Renal cortical epithelial cell (primary cell): Measurements from ENCODE around the gene LEKR1. TPM values are rescaled to one million over a fixed set of nuclear protein-coding genes. Genes with fewer than 3 reads are reported as not detected.
"Not testable (repeated sequence)": the region's sequence is repeated elsewhere in the genome, so short reads cannot be mapped to it uniquely, and the experiment has no call there.

ENCODE experiments used
- DNase-seq: peaks from one replicate; pipeline ENCODE4 v3.0.0-alpha.2; 2011; ENCODE audit warnings: low read depth
- total RNA-seq: library from RNA; depleted of rRNA; stranded (reverse); fragments of >200 nt; gene quantifications from 2 replicates; pipeline ENCODE4 v1.2.3, GENCODE V29; 2014

LEKR1 gene
- total RNA-seq, 1 donor from 2014 or later, result 1.4 TPM

GRCh38 chr3:156836701-156837100 is 10.5 kb downstream of the LEKR1 start:
- DNase-seq, result no peak

GRCh38 chr3:156837115-156837514 is 11.0 kb downstream of the LEKR1 start:
- no peak for DNase-seq

GRCh38 chr3:156838035-156838434 is 11.9 kb downstream of the LEKR1 start:
- no peak for DNase-seq

DNA sequence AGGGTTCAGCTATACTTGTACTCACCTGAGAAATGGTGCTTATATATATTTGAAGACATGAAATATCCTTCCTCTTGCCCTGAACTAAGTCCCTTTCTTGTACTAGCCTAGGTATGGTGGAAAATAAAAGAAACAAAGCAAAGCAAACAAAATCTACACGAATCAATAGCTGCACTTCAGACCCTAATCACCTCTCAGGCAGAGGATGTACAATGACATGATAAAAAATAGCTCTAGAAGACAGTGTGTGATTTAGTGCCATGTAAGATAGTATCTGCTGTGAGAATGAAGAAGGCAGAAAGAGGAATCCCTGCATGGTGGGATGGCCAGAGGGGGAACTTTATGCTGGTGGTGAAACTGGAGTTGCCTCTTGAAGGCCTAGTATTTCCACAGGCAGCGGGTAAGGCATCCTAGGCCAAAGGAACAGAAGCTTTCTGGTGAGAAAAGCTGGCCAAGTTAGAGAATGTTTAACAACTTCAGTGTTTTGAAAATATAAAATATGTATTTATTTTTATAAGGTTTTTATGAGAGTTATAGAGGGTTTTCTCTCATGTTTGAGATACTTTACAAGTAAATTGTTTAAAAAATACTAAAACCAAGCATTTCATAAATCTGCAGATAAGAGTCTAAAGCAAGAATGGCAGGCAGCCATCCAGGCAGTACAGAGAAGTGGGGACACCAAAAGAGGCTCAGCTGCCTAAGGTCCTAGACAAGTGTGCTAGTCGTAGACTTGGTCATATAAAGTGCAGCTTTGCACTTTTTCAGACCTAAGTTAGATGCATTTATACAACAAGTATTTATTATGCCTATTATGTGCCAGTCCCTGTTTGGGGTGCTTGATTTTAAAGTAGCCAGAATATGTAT is 14.9 kb downstream of the LEKR1 start:
- no peak for DNase-seq

DNA sequence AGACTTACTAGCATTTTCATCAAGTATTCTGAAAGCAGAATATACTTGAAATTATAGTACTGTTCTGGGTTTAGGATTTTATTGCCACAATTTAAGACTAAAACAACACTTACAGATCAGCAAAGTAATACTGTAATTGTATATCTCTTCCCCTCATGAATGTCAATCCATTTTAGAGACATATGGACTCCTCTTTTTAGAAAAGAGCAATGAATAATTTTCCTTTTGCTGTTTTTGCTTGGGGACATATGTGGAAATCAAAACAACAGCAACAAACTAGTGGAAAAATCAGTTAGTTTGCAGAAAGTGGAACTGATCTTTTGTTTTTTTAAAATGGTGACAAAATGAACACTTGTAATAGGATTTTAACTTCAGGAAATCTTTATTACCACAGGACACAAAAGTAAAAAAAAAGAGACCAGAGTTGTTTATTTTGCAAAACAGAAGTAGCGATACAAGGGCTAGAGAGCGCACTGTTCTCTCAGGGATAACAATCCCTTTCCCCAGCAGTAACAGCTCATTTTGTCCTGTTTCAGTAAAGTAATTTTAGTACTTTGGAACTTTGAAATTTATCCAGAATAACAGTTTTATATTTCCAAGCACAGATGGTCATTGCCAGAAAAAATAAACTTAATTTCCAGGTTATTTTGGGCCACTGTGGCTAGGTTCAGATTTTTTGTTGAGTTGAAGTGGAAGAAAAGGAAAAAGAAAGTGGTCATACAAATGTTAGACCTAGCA is 17.1 kb downstream of the LEKR1 start:
- DNase-seq, result no peak

GRCh38 chr3:156847752-156848448 is 21.7 kb downstream of the LEKR1 start:
- no peak for DNase-seq

DNA sequence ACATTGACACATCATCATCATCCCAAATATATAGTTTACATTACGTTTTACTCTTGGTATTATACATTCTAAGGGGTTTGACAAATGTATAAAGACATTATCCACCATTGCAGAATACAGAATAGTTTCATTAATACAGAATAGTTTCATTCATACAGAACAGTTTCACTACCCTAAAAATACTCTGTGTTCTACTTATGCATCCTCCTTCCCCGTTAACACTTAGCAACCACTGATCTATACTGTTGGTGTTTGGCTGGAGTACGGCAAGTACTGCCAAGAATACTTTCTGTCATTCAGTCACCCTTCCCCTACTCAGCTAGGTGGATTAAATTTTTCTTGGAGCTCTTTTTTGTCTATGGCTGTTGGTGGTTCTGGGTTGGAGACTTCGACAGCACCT is 33.4 kb downstream of the LEKR1 start:
- no peak for DNase-seq

DNA sequence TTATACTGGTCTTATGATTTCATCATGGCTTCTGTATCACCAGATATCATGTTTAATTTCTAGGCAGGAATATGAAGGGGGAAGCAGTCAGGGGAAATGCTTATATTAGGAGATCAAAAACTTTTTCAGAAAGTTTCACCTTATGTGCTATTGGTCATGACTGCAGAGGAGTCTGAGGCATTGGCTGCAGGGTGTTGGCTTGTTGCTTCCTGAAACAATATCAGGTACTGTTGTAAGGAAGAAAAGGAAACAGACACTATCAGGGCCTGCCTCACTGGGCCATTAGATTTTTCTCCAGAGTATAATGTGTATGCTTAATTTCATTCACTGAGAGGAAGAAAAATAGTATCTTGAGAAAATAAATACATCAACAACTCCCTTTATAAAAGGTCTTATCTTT is 34.7 kb downstream of the LEKR1 start:
- DNase-seq, result no peak

- DNase-seq, result peak; percentile 6
Observed at GRCh38 chr3:156862338-156862737, 36.2 kb downstream of the LEKR1 start.

DNA sequence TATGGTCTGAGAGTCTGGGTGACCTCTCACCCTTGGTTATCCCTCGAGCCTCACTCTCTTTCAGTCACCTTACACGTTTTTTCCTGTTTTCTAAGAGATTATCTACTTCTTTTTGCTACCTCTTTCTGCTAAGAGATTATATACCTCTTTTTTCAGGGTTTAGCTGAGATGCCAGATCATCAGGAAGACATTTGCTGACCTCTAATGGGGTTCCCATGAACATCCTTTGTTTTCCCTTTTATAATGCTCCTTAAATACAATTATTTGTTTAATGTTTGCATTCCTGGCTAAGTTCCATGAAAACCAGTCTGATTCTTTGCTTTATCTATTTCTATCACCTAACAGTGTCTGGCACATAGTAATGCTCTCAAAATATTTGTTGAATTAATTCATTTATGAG is 39.6 kb downstream of the LEKR1 start:
- no peak for DNase-seq

DNA sequence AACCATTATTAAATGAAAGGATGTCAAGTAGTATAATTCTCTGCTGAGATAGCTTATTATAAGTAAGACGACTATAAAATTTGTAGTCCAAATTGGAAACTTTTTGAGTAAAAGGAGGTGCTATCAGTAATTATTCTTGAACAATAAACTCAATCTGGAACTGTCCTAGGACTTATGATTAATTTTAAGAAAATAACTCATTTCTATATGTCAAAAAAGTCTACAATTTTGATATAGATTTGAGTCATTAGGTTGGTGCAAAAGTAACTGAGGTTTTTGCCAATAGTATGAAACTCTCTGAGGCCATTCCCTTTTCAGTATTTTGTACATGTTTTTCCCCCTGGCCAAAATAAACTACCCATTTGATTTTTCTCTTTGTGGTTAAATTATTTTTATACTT is 41.0 kb downstream of the LEKR1 start:
- no peak for DNase-seq

- no peak for DNase-seq
Observed at GRCh38 chr3:156867920-156868319, 41.8 kb downstream of the LEKR1 start.

- no peak for DNase-seq
Observed at GRCh38 chr3:156873906-156874305, 47.8 kb downstream of the LEKR1 start.

GRCh38 chr3:156879491-156879890 is 53.3 kb downstream of the LEKR1 start:
- not testable (repeated sequence) for DNase-seq

- DNase-seq, result no peak
Observed at GRCh38 chr3:156885761-156886160, 59.6 kb downstream of the LEKR1 start.

- DNase-seq, result no peak
Observed at GRCh38 chr3:156888176-156888575, 62.0 kb downstream of the LEKR1 start.

DNA sequence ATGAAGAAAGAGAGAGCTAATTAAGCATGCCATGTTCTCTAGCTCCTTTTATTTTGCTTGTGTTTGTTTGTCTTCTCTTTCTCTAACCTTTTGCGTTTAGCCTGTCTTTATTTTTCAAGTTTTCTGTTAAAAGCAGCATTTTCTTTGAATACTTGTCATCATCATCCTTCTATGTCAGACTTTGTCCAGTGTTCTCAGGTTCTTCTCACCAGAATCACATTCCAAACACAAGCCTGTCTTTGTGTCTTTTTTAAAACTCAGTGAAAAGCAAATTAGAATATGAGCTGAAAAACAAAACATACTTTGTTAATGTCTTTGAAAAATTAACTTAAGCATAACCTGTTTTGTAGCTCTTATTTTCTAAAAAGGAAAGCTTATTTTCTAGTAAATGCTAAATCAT is 62.4 kb downstream of the LEKR1 start:
- no peak for DNase-seq

GRCh38 chr3:156892701-156893100 is 66.5 kb downstream of the LEKR1 start:
- peak; percentile 9 for DNase-seq

GRCh38 chr3:156895374-156895773 is 69.2 kb downstream of the LEKR1 start:
- DNase-seq, result not testable (repeated sequence)

DNA sequence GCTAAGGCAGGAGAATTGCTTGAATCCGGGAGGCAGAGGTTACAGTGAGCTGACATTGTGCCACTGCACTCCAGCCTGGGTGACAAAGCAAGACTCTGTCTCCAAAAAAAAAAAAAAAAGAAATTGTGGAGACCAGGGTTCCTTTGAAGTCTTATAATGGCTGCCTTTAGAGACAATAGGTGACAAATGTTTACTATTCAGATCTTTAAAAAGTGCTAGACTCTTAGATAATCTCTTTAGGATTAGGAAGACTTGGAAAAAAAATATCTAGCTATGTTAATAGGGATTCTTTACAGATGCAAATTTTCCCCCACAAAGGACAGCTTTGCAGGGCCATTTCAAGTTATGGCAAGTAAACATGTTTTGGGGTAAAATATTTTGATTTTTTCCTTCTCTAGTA is 71.7 kb downstream of the LEKR1 start:
- DNase-seq, result not testable (repeated sequence)

DNA sequence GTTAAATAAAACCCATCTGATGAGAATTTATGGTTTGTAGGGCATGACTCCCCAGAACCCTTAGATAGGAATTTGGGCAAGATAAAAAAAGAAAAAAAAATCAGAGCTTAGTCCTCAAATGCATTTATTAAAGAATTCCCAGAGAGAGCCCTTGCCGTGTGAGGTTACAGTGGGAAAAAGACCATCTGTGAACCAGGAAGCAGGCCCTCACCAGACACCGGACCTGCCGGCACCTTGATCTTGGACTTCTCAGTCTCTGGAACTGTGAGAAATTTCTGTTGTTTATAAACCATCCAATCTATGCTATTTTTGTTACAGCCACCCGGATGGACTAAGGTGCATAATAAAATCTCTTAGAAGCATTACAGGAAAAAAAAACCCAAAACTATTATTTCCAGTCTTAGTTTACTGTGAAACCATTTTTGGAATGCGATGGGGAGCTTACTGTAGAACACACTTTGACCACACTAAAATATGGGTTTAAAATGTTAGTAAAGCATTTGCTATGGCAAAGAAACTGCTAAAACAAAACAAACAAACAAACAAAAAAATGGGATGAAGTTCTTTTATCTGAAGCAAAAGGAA is 72.2 kb downstream of the LEKR1 start:
- no peak for DNase-seq

DNA sequence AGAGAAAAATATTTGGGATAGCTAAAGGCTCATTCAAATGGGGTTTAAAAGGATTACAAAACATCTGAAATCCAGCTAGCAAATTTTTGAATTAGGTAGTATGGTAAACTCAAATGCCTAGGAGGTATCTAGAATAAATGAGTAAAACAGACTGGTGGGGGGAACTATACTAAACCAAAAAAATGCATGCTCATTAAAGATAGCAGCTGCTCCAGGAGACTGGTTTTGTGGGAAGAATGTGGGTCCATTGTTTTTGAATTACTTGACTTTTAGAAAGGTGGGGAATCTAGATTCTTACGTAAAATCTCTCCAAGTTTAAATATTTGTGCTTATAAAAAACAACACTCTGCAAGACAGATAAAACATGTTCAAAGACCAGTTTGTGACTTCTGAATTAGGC is 73.8 kb downstream of the LEKR1 start:
- peak; percentile 7 for DNase-seq
